Liver (tissue), 9 donors: ENCODE data around the gene MLKL. TPM values are rescaled to one million over a fixed set of nuclear protein-coding genes. Genes with fewer than 3 reads are reported as not detected.

Experiments used
- DNase-seq: peaks from one replicate; pipeline ENCODE4 v3.0.0-alpha.2; 2017; ENCODE audit warnings: low spot score
- H3K27ac ChIP-seq, 2 donors: one replicate each; pipeline ENCODE4 v1.7.0; 2013; ENCODE audit warnings: inconsistent platforms in 2 of 2, low read length in 2 of 2, control low read depth in 1 of 2, low read depth in 1 of 2, mild to moderate bottlenecking in 1 of 2
- H3K27me3 ChIP-seq, 4 donors: one replicate each; pipeline versions ENCODE4 v1.6.1 to v1.7.0; 2013; ENCODE audit warnings: low read length in 3 of 4, inconsistent platforms in 1 of 4, mild to moderate bottlenecking in 1 of 4, moderate library complexity in 1 of 4; ENCODE audit not compliant: control insufficient read depth in 4 of 4, insufficient read depth in 4 of 4
- H3K36me3 ChIP-seq, 4 donors: one replicate each; pipeline versions ENCODE4 v1.6.1 to v1.7.0; 2013; ENCODE audit warnings: low read length in 3 of 4, mild to moderate bottlenecking in 3 of 4, low read depth in 1 of 4, moderate library complexity in 1 of 4; ENCODE audit not compliant: control insufficient read depth in 4 of 4, insufficient read depth in 3 of 4
- H3K4me1 ChIP-seq, 4 donors: one replicate each; pipeline versions ENCODE4 v1.6.1 to v1.7.0; 2013; ENCODE audit warnings: low read length in 3 of 4, mild to moderate bottlenecking in 3 of 4, moderate library complexity in 1 of 4; ENCODE audit not compliant: control insufficient read depth in 4 of 4, insufficient read depth in 4 of 4
- H3K4me3 ChIP-seq, 3 donors: one replicate each; pipeline versions ENCODE4 v1.6.1 to v1.7.0; 2013; ENCODE audit warnings: low read length in 3 of 3, control low read depth in 1 of 3, low read depth in 1 of 3, mild to moderate bottlenecking in 1 of 3
- H3K9ac ChIP-seq, 2 donors: one replicate each; pipeline ENCODE4 v1.7.0; 2013; ENCODE audit warnings: low read length in 2 of 2, mild to moderate bottlenecking in 2 of 2, moderate library complexity in 2 of 2, control low read depth in 1 of 2, low read depth in 1 of 2
- H3K9me3 ChIP-seq, 4 donors: one replicate each; pipeline versions ENCODE4 v1.6.1 to v1.7.0; 2013; ENCODE audit warnings: low read length in 3 of 4; ENCODE audit not compliant: control insufficient read depth in 4 of 4
- EGR1 ChIP-seq, 2 donors: IDR thresholded peaks; 2 replicates each; pipeline ENCODE4 v1.6.1; 2016 to 2018; ENCODE audit warnings: antibody characterized with exemption in 2 of 2, low read depth in 2 of 2
- FOXA1 ChIP-seq: IDR thresholded peaks from 2 replicates; pipeline ENCODE4 v1.6.1; 2016; ENCODE audit warnings: antibody characterized with exemption
- FOXA2 ChIP-seq: IDR thresholded peaks from 2 replicates; pipeline ENCODE4 v1.6.1; 2016; ENCODE audit warnings: antibody characterized with exemption
- GABPA ChIP-seq, 2 donors: IDR thresholded peaks in 1 of 2; conservative IDR thresholded peaks in 1 of 2; 2 replicates each; pipeline ENCODE4 v1.6.1; 2016; ENCODE audit warnings: antibody characterized with exemption in 2 of 2, mild to moderate bottlenecking in 1 of 2, moderate library complexity in 1 of 2
- HNF4A ChIP-seq, 2 donors: conservative IDR thresholded peaks; 2 replicates each; pipeline ENCODE4 v1.6.1; 2016; ENCODE audit warnings: antibody characterized with exemption in 2 of 2, mild to moderate bottlenecking in 2 of 2
- HNF4G ChIP-seq: IDR thresholded peaks from 2 replicates; pipeline ENCODE4 v1.6.1; 2016; ENCODE audit warnings: antibody characterized with exemption
- JUND ChIP-seq, 2 donors: IDR thresholded peaks; 2 replicates each; pipeline ENCODE4 v1.6.1; 2016; ENCODE audit warnings: antibody characterized with exemption in 2 of 2
- NR2F2 ChIP-seq: IDR thresholded peaks from 2 replicates; pipeline ENCODE4 v1.6.1; 2016; ENCODE audit warnings: antibody characterized with exemption
- RAD21 ChIP-seq, 2 donors: IDR thresholded peaks; 2 replicates each; pipeline ENCODE4 v1.6.1; 2016; ENCODE audit warnings: antibody characterized with exemption in 2 of 2, mild to moderate bottlenecking in 2 of 2
- RXRA ChIP-seq, 2 donors: IDR thresholded peaks; 2 replicates each; pipeline ENCODE4 v1.6.1; 2017 to 2018; ENCODE audit warnings: antibody characterized with exemption in 2 of 2, mild to moderate bottlenecking in 1 of 2
- SP1 ChIP-seq: IDR thresholded peaks from 2 replicates; pipeline ENCODE4 v1.6.1; 2018; ENCODE audit warnings: antibody characterized with exemption, mild to moderate bottlenecking
- TAF1 ChIP-seq: conservative IDR thresholded peaks from 2 replicates; pipeline ENCODE4 v1.6.1; 2016; ENCODE audit warnings: antibody characterized with exemption, mild to moderate bottlenecking
- YY1 ChIP-seq: IDR thresholded peaks from 2 replicates; pipeline ENCODE4 v1.6.1; 2016; ENCODE audit warnings: antibody characterized with exemption, mild to moderate bottlenecking
- WGBS: extraction: QIAGEN DNeasy Blood & Tissue Kit; methylation state at CpG from one replicate; pipeline ENCODE4 v1.1.7; 2013; 5-methylcytosine and 5-hydroxymethylcytosine counted together
- polyA plus RNA-seq, 2 donors: library from polyadenylated mRNA; stranded (reverse) in 1 of 2; unstranded in 1 of 2; fragments of 200-250 nt in 1 of 2; fragments of >200 nt in 1 of 2; fragmentation: Nextera tagmentation in 1 of 2; extraction: Ambion mirVana in 1 of 2; gene quantifications; one replicate each; pipeline versions ENCODE4 v1.2.1 to v1.2.3, GENCODE V29; 2013 to 2015
- total RNA-seq, 2 donors: library from RNA; depleted of rRNA; stranded (reverse); fragments of >200 nt; gene quantifications; one replicate each; pipeline ENCODE4 v1.2.3, GENCODE V29; 2014
- TF ChIP-seq, protein P1 (sequence below): fragments of 150-350 bp; IDR thresholded peaks from 2 replicates; pipeline ENCODE4 v1.5.1; 2017; ENCODE audit warnings: improper control_type of control experiment, low read depth, low read length; ENCODE audit not compliant: missing input control
- TF ChIP-seq, protein P2 (sequence below): IDR thresholded peaks from 2 replicates; pipeline ENCODE4 v1.6.1; 2016; ENCODE audit warnings: antibody characterized with exemption
- TF ChIP-seq, protein P3 (sequence below): IDR thresholded peaks from 2 replicates; pipeline ENCODE4 v1.6.1; 2016; ENCODE audit warnings: antibody characterized with exemption, mild to moderate bottlenecking
- TF ChIP-seq, protein P4 (sequence below): IDR thresholded peaks from 2 replicates; pipeline ENCODE4 v1.6.1; 2016; ENCODE audit warnings: antibody characterized with exemption
- TF ChIP-seq, protein P5 (sequence below): IDR thresholded peaks from 2 replicates; pipeline ENCODE4 v1.6.1; 2016; ENCODE audit warnings: antibody characterized with exemption
- donor health status: healthy.
- donor health status: healthy.
- donor health status: healthy.
- donor health status: healthy.
- donor health status: healthy.

MLKL gene
- total and polyA plus RNA-seq, 4 donors, result 2.5 to 7.6 (median 3.6) TPM

DNA sequence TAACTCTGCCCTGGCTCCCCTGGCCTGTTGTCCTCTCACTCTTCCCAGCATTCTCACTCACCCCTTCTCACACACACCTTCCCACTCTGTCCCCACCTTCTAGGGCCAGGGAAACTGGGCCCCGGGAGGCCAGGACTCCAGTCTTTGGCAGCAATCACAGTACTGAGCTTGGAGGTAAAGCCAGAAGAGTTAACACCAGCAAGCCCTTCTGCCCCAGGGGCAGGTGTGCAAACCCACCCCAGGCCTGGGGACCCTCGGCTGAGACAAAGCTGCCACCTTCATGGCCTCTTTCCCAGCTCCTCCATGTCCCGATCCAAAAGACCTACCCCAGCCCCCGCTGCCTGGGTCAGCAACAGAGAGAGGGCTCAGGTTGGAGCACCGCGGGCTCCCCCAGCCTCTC, 36.9 kb upstream of the MLKL start (continued):
- TF ChIP-seq, protein P1, sequence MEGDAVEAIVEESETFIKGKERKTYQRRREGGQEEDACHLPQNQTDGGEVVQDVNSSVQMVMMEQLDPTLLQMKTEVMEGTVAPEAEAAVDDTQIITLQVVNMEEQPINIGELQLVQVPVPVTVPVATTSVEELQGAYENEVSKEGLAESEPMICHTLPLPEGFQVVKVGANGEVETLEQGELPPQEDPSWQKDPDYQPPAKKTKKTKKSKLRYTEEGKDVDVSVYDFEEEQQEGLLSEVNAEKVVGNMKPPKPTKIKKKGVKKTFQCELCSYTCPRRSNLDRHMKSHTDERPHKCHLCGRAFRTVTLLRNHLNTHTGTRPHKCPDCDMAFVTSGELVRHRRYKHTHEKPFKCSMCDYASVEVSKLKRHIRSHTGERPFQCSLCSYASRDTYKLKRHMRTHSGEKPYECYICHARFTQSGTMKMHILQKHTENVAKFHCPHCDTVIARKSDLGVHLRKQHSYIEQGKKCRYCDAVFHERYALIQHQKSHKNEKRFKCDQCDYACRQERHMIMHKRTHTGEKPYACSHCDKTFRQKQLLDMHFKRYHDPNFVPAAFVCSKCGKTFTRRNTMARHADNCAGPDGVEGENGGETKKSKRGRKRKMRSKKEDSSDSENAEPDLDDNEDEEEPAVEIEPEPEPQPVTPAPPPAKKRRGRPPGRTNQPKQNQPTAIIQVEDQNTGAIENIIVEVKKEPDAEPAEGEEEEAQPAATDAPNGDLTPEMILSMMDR, result no peak
- TF ChIP-seq RAD21 (IDR thresholded peaks at IDR 0.05) (no peak), HNF4A (conservative IDR thresholded peaks at IDR 0.05) (no peak), TAF1 (no peak)

DNA sequence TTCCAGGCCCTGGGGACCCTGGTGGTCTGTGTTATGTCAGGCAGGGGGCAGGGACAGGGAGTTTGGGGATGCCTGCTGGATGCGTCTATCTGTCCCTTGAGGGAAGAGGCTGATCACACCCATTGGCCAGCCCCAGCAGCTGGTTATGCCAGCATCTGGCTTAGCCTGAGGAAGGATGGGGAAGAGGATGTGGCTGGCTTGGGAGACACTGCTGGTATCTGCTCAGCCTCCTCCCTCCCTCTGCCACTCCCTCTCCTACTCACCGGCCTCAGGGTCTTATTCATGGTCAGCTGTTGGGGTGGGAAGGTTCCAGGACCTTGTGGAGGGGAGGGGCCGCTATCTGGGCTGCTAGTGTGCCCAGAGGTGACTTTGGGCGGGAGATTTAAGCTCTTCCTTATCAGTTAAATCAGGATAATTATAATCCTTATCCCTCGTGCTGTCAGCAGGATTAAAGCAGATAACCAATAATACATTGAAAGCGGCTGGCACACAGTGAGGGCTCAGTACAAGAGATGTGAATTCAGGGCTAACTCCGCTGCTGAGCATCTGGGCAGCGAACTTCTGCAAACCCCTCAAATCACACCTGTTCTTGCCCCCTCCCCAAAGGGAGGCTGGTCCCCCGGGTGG, 36.0 kb upstream of the MLKL start:
- no peak overlapping the region for H3K27ac ChIP-seq
- H3K4me1 ChIP-seq, result no peaks in the 10 kb centered on the region
- H3K9me3 ChIP-seq, result no peaks in the 10 kb centered on the region
- TF ChIP-seq, protein P1, result no peak
- TF ChIP-seq TAF1 (no peak), RAD21 (IDR thresholded peaks at IDR 0.05) (no peak), FOXA1 (no peak), NR2F2 (no peak), EGR1 (IDR thresholded peaks at IDR 0.05; ENCODE audit: low read depth in 2 of 2) (no peak), SP1 (no peak), YY1 (no peak), FOXA2 (no peak), GABPA (IDR thresholded peaks at IDR 0.05 in 1 of 2, conservative IDR thresholded peaks at IDR 0.05 in 1 of 2) (no peak)
- TF ChIP-seq, protein P2, sequence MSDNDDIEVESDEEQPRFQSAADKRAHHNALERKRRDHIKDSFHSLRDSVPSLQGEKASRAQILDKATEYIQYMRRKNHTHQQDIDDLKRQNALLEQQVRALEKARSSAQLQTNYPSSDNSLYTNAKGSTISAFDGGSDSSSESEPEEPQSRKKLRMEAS, result no peak
- DNase-seq, result no peak
- H3K36me3 ChIP-seq, result no peaks in the 10 kb centered on the region
- H3K27me3 ChIP-seq, result peaks cover 0 to 4% (median 0%) of the 10 kb centered on the region in 4 donors
- 80% methylated on average over 9 of the region's 9 CpGs for WGBS
- H3K4me3 ChIP-seq, result no peak overlapping the region
- H3K9ac ChIP-seq, result no peak overlapping the region

DNA sequence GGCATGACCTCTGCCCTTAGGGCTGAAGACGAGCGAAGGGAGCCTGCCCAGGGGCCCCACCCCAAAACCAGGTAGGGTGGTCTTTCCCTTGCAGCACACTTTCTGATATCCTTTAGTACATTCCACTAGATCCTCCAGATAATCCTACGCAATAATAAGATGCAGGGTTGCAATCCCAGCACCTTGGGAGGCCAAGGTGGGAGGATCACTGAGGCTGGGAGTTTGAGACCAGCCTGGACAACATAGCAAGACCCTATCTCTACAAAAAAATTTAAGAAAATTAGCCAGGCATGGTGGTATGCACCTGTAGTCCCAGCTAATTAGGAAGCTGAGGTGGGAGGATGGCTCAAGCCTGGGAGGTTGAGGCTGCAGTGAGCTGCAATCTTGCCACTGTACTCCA, 34.9 kb upstream of the MLKL start:
- Histone ChIP-seq H3K9ac (no peak overlapping the region), H3K27ac (no peak overlapping the region), H3K9me3 (no peaks in the 10 kb centered on the region), H3K4me1 (no peaks in the 10 kb centered on the region), H3K36me3 (no peaks in the 10 kb centered on the region), H3K4me3 (no peak overlapping the region), H3K27me3 (peaks cover 0 to 4% (median 0%) of the 10 kb centered on the region in 4 donors)
- no peak for DNase-seq
- 94% methylated on average over 3 of the region's 3 CpGs for WGBS
- TF ChIP-seq, protein P2, result no peak
- TF ChIP-seq, protein P3, sequence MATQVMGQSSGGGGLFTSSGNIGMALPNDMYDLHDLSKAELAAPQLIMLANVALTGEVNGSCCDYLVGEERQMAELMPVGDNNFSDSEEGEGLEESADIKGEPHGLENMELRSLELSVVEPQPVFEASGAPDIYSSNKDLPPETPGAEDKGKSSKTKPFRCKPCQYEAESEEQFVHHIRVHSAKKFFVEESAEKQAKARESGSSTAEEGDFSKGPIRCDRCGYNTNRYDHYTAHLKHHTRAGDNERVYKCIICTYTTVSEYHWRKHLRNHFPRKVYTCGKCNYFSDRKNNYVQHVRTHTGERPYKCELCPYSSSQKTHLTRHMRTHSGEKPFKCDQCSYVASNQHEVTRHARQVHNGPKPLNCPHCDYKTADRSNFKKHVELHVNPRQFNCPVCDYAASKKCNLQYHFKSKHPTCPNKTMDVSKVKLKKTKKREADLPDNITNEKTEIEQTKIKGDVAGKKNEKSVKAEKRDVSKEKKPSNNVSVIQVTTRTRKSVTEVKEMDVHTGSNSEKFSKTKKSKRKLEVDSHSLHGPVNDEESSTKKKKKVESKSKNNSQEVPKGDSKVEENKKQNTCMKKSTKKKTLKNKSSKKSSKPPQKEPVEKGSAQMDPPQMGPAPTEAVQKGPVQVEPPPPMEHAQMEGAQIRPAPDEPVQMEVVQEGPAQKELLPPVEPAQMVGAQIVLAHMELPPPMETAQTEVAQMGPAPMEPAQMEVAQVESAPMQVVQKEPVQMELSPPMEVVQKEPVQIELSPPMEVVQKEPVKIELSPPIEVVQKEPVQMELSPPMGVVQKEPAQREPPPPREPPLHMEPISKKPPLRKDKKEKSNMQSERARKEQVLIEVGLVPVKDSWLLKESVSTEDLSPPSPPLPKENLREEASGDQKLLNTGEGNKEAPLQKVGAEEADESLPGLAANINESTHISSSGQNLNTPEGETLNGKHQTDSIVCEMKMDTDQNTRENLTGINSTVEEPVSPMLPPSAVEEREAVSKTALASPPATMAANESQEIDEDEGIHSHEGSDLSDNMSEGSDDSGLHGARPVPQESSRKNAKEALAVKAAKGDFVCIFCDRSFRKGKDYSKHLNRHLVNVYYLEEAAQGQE, result no peak
- TF ChIP-seq FOXA1 (no peak), TAF1 (no peak), JUND (IDR thresholded peaks at IDR 0.05) (no peak), GABPA (IDR thresholded peaks at IDR 0.05 in 1 of 2, conservative IDR thresholded peaks at IDR 0.05 in 1 of 2) (no peak), RXRA (IDR thresholded peaks at IDR 0.05) (no peak), SP1 (no peak), HNF4G (no peak), HNF4A (conservative IDR thresholded peaks at IDR 0.05) (no peak), NR2F2 (no peak), YY1 (no peak), RAD21 (IDR thresholded peaks at IDR 0.05) (no peak)
- TF ChIP-seq, protein P4, sequence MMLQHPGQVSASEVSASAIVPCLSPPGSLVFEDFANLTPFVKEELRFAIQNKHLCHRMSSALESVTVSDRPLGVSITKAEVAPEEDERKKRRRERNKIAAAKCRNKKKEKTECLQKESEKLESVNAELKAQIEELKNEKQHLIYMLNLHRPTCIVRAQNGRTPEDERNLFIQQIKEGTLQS, result no peak
- TF ChIP-seq, protein P5, sequence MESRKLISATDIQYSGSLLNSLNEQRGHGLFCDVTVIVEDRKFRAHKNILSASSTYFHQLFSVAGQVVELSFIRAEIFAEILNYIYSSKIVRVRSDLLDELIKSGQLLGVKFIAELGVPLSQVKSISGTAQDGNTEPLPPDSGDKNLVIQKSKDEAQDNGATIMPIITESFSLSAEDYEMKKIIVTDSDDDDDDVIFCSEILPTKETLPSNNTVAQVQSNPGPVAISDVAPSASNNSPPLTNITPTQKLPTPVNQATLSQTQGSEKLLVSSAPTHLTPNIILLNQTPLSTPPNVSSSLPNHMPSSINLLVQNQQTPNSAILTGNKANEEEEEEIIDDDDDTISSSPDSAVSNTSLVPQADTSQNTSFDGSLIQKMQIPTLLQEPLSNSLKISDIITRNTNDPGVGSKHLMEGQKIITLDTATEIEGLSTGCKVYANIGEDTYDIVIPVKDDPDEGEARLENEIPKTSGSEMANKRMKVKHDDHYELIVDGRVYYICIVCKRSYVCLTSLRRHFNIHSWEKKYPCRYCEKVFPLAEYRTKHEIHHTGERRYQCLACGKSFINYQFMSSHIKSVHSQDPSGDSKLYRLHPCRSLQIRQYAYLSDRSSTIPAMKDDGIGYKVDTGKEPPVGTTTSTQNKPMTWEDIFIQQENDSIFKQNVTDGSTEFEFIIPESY, result no peak
